GM23338 (cell line): ENCODE results near the gene ZNF627. TPM values are rescaled to one million over a fixed set of nuclear protein-coding genes. Genes with fewer than 3 reads are reported as not detected.

ENCODE experiments used
- ATAC-seq: fragments of 200-7000 bp; cut with Tn5 transposase; 3 replicates; pipeline ENCODE4 v1.9.1; 2020
- DNase-seq: peaks from one replicate; pipeline ENCODE4 v3.0.0-alpha.2; 2015; ENCODE audit warnings: low spot score
- H2AFZ ChIP-seq: fragments of 200-600 bp; sonication (generic); 2 replicates; pipeline ENCODE4 v1.8.0; 2016; ENCODE audit warnings: antibody characterized with exemption, mild to moderate bottlenecking, moderate library complexity
- H3F3A ChIP-seq: fragments of 200-600 bp; sonication (generic); replicated peaks from 2 replicates; pipeline ENCODE4 v1.8.0; 2017; ENCODE audit warnings: antibody characterized with exemption, mixed run types, low read depth
- H3K27ac ChIP-seq: fragments of 200-600 bp; sonication (generic); 2 replicates; pipeline ENCODE4 v1.6.1; 2016; ENCODE audit warnings: low read depth
- H3K27me3 ChIP-seq: fragments of 200-600 bp; sonication (generic); 2 replicates; pipeline ENCODE4 v1.8.0; 2016; ENCODE audit warnings: mild to moderate bottlenecking, mixed run types, moderate library complexity; ENCODE audit not compliant: insufficient read depth
- H3K36me3 ChIP-seq: fragments of 200-600 bp; sonication (generic); 2 replicates; pipeline ENCODE4 v1.8.0; 2016; ENCODE audit warnings: mild to moderate bottlenecking; ENCODE audit not compliant: insufficient read depth
- H3K4me1 ChIP-seq: fragments of 200-600 bp; sonication (generic); 2 replicates; pipeline ENCODE4 v1.8.0; 2016; ENCODE audit warnings: mild to moderate bottlenecking, moderate library complexity; ENCODE audit not compliant: insufficient read depth
- H3K4me2 ChIP-seq: fragments of 200-600 bp; sonication (generic); 2 replicates; pipeline ENCODE4 v1.7.1; 2017; ENCODE audit warnings: mixed run types
- H3K4me3 ChIP-seq: fragments of 200-600 bp; sonication (generic); 2 replicates; pipeline ENCODE4 v1.6.1; 2016; ENCODE audit warnings: mixed run types
- H3K79me2 ChIP-seq: fragments of 200-600 bp; sonication (generic); replicated peaks from 2 replicates; pipeline ENCODE4 v1.8.0; 2017; ENCODE audit warnings: mild to moderate bottlenecking; ENCODE audit not compliant: insufficient read depth
- H3K9me2 ChIP-seq: fragments of 200-600 bp; sonication (generic); 2 replicates; pipeline ENCODE4 v1.8.0; 2017; ENCODE audit not compliant: insufficient read depth
- H4K20me1 ChIP-seq: fragments of 200-600 bp; sonication (generic); replicated peaks from 2 replicates; pipeline ENCODE4 v1.8.0; 2017; ENCODE audit warnings: mild to moderate bottlenecking; ENCODE audit not compliant: insufficient read depth
- H3K27ac Mint-ChIP-seq: 2 replicates; pipeline ENCODE4 v1.8.0; 2020; ENCODE audit warnings: inconsistent platforms, mild to moderate bottlenecking, moderate library complexity, mixed read lengths
- H3K27me3 Mint-ChIP-seq: 3 replicates; pipeline ENCODE4 v1.8.0; 2022; ENCODE audit warnings: low read depth, mild to moderate bottlenecking, moderate library complexity, mixed read lengths, inconsistent platforms; ENCODE audit not compliant: insufficient read depth, poor library complexity
- H3K36me3 Mint-ChIP-seq: 3 replicates; pipeline ENCODE4 v1.8.0; 2021; ENCODE audit warnings: low read depth, mild to moderate bottlenecking, inconsistent platforms, moderate library complexity, mixed read lengths
- H3K4me1 Mint-ChIP-seq: 3 replicates; pipeline ENCODE4 v1.8.0; 2020; ENCODE audit warnings: mild to moderate bottlenecking, inconsistent platforms, mixed read lengths
- H3K4me3 Mint-ChIP-seq: 3 replicates; pipeline ENCODE4 v1.8.0; 2021; ENCODE audit warnings: moderate library complexity, mild to moderate bottlenecking, inconsistent platforms, mixed read lengths
- H3K9me3 Mint-ChIP-seq: 3 replicates; pipeline ENCODE4 v1.8.0; 2020; ENCODE audit warnings: moderate library complexity, mild to moderate bottlenecking, inconsistent platforms, mixed read lengths
- JUNB ChIP-seq: IDR thresholded peaks from one replicate; pipeline ENCODE4 v1.6.1; 2016; ENCODE audit warnings: antibody characterized with exemption; ENCODE audit not compliant: unreplicated experiment
- POLR2AphosphoS5 ChIP-seq: IDR thresholded peaks from 2 replicates; pipeline ENCODE4 v1.6.1; 2016; ENCODE audit warnings: antibody characterized with exemption, low read depth
- polyA plus RNA-seq: library from polyadenylated mRNA; unstranded; fragments of >200 nt; fragmentation: Nextera tagmentation; extraction: Ambion mirVana; gene quantifications from 2 replicates; pipeline ENCODE4 v1.2.1, GENCODE V29; 2016
- total RNA-seq: library from RNA; depleted of rRNA; stranded (reverse); fragments of >200 nt; shearing (Covaris generic); gene quantifications from 2 replicates; pipeline ENCODE4 v1.2.3, GENCODE V29; 2014
- TF ChIP-seq, protein P1 (sequence below): fragments of 250-450 bp; sonication (Bioruptor Pico); IDR thresholded peaks from 2 replicates; pipeline ENCODE4 v1.5.0; 2020; ENCODE audit warnings: mild to moderate bottlenecking, moderate library complexity
- TF ChIP-seq, protein P2 (sequence below): IDR thresholded peaks from 2 replicates; pipeline ENCODE4 v1.6.1; 2016; ENCODE audit warnings: antibody characterized with exemption

Gene ZNF627
- total and polyA plus RNA-seq, 2 experiments from 2014 or later = 9.0 to 15.4 TPM

DNA sequence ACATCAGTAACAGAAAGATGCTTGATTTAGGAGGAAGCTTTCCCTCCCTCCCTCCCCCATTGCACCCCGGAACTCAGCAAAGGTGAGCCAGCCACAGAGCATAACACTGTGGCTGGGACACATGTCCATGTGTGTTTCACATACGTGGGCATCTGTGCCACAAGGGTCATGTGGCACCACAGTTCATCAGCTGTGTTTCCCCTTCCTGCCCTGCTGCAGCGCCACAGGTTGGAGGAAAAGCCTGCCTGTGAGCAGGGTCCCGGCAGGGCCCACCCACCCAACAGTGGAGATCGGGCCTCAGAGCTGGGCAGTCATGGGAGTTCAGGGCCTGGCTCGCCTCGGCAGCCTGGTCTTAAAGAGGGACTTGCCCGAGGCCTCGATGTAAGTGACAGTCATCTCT lies 22.6 kb upstream of the ZNF627 start (continued):
- TF ChIP-seq, protein P1, sequence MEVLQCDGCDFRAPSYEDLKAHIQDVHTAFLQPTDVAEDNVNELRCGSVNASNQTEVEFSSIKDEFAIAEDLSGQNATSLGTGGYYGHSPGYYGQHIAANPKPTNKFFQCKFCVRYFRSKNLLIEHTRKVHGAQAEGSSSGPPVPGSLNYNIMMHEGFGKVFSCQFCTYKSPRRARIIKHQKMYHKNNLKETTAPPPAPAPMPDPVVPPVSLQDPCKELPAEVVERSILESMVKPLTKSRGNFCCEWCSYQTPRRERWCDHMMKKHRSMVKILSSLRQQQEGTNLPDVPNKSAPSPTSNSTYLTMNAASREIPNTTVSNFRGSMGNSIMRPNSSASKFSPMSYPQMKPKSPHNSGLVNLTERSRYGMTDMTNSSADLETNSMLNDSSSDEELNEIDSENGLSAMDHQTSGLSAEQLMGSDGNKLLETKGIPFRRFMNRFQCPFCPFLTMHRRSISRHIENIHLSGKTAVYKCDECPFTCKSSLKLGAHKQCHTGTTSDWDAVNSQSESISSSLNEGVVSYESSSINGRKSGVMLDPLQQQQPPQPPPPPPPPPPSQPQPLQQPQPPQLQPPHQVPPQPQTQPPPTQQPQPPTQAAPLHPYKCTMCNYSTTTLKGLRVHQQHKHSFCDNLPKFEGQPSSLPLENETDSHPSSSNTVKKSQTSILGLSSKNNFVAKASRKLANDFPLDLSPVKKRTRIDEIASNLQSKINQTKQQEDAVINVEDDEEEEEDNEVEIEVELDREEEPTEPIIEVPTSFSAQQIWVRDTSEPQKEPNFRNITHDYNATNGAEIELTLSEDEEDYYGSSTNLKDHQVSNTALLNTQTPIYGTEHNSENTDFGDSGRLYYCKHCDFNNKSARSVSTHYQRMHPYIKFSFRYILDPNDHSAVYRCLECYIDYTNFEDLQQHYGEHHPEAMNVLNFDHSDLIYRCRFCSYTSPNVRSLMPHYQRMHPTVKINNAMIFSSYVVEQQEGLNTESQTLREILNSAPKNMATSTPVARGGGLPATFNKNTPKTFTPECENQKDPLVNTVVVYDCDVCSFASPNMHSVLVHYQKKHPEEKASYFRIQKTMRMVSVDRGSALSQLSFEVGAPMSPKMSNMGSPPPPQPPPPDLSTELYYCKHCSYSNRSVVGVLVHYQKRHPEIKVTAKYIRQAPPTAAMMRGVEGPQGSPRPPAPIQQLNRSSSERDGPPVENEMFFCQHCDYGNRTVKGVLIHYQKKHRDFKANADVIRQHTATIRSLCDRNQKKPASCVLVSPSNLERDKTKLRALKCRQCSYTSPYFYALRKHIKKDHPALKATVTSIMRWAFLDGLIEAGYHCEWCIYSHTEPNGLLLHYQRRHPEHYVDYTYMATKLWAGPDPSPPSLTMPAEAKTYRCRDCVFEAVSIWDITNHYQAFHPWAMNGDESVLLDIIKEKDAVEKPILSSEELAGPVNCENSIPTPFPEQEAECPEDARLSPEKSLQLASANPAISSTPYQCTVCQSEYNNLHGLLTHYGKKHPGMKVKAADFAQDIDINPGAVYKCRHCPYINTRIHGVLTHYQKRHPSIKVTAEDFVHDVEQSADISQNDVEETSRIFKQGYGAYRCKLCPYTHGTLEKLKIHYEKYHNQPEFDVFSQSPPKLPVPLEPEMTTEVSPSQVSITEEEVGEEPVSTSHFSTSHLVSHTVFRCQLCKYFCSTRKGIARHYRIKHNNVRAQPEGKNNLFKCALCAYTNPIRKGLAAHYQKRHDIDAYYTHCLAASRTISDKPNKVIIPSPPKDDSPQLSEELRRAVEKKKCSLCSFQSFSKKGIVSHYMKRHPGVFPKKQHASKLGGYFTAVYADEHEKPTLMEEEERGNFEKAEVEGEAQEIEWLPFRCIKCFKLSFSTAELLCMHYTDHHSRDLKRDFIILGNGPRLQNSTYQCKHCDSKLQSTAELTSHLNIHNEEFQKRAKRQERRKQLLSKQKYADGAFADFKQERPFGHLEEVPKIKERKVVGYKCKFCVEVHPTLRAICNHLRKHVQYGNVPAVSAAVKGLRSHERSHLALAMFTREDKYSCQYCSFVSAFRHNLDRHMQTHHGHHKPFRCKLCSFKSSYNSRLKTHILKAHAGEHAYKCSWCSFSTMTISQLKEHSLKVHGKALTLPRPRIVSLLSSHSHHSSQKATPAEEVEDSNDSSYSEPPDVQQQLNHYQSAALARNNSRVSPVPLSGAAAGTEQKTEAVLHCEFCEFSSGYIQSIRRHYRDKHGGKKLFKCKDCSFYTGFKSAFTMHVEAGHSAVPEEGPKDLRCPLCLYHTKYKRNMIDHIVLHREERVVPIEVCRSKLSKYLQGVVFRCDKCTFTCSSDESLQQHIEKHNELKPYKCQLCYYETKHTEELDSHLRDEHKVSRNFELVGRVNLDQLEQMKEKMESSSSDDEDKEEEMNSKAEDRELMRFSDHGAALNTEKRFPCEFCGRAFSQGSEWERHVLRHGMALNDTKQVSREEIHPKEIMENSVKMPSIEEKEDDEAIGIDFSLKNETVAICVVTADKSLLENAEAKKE (CRISPR knock-in tag) = no peak
- no peak for TF ChIP-seq POLR2AphosphoS5
- TF ChIP-seq JUNB = no peak

DNA sequence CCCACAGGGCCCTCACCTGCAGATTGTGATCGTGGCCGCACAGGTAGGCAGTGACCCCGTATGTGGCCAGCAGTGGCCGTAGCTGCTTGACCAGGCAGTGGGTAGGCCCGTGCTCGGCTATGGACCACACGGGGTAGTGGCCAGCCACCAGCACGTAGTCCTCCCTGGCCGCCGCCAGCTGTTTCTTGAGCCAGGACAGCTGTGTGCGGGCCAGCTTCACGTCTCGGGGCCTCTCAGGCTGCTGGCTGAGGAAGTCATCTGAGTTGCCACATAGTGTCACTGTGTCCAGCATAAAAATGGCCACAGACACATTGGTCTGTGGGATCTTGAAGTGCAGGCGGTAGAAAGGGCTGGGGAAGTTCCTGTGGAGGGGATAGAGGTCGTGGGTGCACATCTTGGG lies 21.1 kb upstream of the ZNF627 start:
- Mint-ChIP-seq H3K4me3 (no peak overlapping the region), H3K36me3 (no peaks in the 10 kb centered on the region), H3K4me1 (peaks cover 9% of the 10 kb centered on the region; the same call in 1 of the 3 replicates), H3K9me3 (no peaks in the 10 kb centered on the region), H3K27me3 (peaks cover 17% of the 10 kb centered on the region), H3K27ac (no peak overlapping the region)
- Histone ChIP-seq H3K4me1 (no peaks in the 10 kb centered on the region), H3K79me2 (no peaks in the 10 kb centered on the region), H4K20me1 (no peaks in the 10 kb centered on the region), H3K27me3 (peaks cover 6% of the 10 kb centered on the region; the same call in 1 of the 2 replicates), H3F3A (0 out of 2 replicates have a peak, but pooled peaks cover 3% of the 10 kb centered on the region), H2AFZ (no peak overlapping the region), H3K27ac (no peak overlapping the region), H3K36me3 (no peaks in the 10 kb centered on the region), H3K4me3 (no peak overlapping the region), H3K9me2 (no peaks in the 10 kb centered on the region), H3K4me2 (no peak overlapping the region)
- no peak for ATAC-seq
- no peak for DNase-seq
- TF ChIP-seq, protein P1 (CRISPR knock-in tag) = no peak
- TF ChIP-seq, protein P2, sequence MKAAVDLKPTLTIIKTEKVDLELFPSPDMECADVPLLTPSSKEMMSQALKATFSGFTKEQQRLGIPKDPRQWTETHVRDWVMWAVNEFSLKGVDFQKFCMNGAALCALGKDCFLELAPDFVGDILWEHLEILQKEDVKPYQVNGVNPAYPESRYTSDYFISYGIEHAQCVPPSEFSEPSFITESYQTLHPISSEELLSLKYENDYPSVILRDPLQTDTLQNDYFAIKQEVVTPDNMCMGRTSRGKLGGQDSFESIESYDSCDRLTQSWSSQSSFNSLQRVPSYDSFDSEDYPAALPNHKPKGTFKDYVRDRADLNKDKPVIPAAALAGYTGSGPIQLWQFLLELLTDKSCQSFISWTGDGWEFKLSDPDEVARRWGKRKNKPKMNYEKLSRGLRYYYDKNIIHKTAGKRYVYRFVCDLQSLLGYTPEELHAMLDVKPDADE = no peak
